NCI-H2227 (cell line): ENCODE measurements around the gene DNAH17.

ENCODE experiments used
- DNase-seq: peaks from one replicate; lab custom pipeline; 2025; ENCODE audit not compliant: unreplicated experiment; lab: John Stamatoyannopoulos, UW

Gene DNAH17

DNA sequence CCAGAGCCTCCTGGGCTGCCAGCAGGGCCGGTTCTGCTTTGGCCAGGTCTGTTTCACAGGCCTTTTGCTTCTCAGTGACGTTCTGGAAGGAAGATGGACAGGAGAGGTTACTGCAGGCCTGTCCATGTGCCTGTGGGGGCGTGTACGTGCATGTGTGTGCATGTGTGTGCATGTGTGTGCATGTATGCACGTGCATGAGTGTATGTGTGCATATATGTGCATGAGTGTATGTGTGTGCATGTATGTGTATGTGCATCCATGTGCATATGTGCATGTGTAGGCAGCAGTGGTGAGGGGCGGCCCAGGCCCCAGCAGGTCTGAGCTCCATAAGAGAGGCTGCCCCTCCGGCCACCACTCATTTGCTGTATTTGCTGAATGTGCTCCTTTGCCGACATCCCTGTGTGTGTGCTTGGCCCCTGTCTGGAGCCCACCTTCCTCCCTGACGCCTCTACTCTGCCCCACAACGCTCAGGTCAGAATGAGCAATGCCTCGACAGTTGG is 117.0 kb downstream of the DNAH17 start:
- no peak for DNase-seq

GRCh38 chr17:78459696-78460095 is 117.5 kb downstream of the DNAH17 start:
- no peak for DNase-seq

- DNase-seq: no peak
These were observed 118.4 kb downstream of the DNAH17 start for GRCh38 chr17:78458736-78459335.

GRCh38 chr17:78458091-78458490 is 119.1 kb downstream of the DNAH17 start:
- DNase-seq: no peak

- DNase-seq: no peak
These were observed 122.8 kb downstream of the DNAH17 start for GRCh38 chr17:78454346-78454745.

DNA sequence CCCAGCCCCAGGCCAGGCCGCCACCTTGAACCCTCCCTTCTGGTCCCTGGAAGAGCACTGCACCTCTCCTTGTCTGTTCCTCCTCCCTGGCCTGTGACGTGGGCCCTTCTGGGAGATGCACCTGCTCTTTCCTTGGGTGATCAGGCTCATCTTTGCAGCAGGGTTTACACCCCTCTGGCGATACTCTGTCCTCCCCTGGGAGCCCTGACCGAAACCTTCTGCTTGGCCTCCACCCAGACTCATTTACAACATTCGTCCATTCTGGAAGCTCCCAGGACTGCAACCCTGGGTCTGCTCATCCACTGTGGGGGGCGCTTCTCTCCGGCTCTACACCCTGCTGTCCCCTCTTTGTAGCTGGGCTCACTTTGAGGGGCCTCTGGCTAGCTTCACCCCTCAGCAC is 125.4 kb downstream of the DNAH17 start:
- DNase-seq: no peak

GRCh38 chr17:78450696-78451345 is 126.4 kb downstream of the DNAH17 start:
- DNase-seq: no peak

DNA sequence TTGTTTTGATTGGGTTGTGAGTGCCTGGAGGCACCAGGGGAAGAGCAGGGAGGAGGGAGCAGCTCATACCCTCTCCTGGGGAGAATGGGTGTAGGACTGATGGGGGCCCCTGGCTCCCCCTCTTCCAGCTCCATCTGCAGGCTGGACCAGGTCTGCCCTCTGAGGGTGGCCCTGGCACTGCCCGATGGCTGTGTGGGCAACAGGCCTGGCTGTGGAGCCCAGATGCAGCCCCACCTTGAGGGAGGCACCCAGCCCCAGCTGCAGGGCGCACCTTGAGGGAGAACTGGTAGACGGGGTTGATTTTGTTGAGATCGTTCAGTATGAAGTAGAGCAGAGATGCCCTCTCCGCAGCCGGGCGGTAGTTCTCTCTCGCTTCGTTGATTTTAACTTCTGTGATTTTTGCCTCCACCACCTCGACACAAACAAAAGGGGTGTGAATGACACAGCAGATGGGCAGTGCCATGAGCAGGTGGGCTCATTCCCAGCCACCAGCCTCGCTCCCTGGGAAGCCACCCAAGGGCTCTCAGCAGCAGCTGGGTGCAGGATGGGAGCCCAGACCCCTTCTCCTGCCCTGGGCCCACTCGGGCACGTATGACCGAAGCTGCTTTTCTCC is 127.1 kb downstream of the DNAH17 start:
- DNase-seq: no peak

GRCh38 chr17:78448356-78448993 is 128.7 kb downstream of the DNAH17 start:
- DNase-seq: no peak

DNA sequence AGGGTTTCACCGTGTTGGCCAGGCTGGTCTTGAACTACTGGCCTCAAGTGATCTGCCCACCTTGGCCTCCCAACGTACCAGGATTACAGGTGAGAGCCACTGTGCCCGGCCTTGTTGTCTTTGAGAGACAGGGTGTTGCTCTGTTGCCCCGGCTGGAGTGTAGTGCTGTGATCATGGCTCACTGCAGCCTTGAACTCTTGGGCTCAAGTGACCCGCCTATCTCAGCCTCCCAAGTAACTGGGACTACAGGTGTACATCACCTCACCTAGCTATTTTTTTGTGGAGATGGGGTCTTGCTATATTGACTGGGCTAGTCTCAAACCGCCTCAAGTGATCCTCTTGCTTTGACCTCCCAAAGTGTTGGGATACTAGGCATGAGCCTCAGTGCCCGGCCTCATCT is 130.4 kb downstream of the DNAH17 start:
- DNase-seq: no peak

- no peak for DNase-seq
These were observed 132.8 kb downstream of the DNAH17 start for GRCh38 chr17:78444392-78444791.

DNA sequence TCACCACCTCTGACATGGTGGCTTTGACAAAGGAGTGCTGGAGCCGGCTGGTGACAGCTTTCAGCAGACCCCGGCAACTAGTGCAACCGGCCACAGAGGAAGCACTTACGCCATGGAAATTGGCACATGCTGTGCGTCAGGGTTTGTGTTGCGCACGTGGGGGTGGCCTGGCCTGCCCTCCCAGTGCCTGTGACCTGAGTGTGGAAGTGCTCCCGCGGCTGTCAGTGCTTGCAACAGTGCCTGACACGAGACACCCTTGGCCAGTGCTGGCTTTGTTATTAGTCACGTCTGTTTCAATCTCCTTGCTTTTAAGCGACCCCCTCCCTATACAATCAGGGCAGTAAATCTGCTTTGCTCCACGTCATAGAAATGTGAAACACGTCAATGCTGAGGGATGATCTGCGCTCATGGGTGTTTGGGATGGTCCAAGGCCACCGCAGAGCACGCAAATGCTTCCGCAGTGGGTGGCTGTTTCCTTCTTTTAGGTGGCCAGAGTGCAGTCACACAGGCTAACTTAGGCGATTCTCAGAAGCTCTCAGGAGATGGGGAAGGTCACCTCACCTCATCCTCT is 134.5 kb downstream of the DNAH17 start:
- DNase-seq: no peak

DNA sequence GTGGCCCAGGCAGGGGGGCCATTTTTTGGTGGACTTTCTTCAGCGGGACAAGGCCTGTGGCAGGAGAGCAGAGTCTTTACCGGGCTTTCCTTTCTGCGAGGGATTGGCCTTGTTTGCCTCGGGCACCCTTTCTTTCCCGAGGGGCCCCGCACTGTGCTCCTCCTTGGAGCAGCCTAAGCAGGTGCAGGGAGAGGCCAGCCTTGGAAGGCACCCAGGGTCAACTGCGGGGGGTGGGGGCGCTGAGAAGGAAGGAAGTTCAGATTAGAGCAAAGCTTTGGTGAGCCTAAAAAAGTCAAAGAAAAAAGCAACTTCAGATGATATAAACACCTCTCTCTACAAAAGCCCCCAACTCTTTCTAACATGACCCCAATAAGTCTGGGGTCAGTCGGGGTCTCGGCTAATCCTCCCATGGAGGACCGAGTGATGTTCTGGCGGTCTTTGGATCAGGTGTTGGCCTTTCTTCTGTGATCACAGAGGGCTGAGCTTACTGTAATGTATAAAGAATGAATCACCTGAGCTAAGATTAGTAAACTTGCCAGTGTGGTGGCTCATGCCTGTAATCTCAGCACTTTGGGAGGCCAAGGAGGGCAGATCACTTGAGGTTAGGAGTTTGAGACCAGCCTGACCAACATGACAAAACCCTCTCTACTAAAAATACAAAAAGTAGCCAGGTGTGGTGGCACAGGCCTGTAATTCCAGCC is 135.8 kb downstream of the DNAH17 start:
- DNase-seq: no peak

- DNase-seq: no peak
These were observed 138.4 kb downstream of the DNAH17 start for GRCh38 chr17:78438694-78439325.

GRCh38 chr17:78438271-78438691 is 138.9 kb downstream of the DNAH17 start:
- DNase-seq: no peak

DNA sequence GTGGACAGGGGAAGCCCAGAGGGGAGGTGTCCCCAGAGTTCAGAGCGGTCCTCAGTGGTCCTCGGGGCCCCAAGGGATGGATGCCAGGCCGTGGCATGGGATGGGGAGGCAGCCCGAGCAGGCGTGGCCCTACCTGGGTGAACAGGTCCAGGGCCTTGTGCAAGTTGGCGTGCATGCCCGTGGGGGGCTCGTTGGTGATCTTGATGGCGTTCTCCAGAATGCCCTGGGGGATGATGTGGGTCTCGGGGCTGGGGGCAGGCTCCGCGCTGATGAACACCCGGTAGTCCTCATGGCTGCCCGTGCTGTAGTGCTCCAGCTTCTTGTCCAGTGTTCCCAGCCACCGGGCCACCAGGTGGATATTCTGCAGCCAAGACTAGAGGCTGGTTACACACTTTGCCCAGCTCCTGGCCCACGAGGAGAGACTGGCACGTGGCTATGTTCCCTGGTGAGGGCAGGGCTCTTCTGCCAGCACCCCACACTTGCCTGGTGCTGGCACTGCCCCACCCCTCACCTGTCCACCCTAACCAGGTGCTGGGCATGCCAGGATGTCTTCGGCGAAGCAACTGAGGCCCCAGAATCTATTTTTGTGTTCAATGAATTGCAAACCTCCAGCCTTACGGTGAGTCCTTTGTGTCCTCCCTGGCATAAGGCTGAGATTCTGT is 139.6 kb downstream of the DNAH17 start:
- no peak for DNase-seq

DNA sequence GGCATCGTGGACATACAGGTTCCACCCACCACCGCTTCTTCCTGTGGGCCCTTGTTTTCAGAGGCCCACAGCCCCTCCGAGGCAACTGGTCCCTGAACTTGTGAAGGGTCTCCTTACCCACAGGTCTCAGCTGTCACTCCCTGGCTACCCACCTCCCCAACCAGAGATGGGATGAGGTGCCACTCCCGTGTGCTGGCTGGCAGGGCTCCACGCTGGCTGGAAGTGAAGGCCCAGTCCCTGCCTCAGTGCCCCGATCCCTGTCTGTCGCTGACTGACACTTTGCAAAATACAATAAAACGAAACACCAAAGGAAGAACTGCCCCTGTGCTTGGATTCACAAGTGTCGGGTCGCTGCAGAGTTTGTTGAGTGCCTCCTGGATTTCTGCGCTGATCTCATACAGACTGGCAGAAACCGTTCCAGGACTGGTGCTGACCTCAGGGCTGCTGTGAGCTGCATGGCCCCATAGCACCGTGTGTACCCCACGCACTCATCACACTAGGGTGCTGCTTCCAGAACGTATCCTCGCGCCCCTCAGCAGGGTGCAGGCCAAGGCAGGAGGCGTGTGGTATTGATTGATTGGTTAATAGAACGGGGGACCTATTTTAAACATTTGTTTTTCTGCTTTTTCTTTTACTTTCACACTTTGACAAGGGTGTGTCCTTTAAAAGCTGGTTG is 141.7 kb downstream of the DNAH17 start:
- no peak for DNase-seq

DNA sequence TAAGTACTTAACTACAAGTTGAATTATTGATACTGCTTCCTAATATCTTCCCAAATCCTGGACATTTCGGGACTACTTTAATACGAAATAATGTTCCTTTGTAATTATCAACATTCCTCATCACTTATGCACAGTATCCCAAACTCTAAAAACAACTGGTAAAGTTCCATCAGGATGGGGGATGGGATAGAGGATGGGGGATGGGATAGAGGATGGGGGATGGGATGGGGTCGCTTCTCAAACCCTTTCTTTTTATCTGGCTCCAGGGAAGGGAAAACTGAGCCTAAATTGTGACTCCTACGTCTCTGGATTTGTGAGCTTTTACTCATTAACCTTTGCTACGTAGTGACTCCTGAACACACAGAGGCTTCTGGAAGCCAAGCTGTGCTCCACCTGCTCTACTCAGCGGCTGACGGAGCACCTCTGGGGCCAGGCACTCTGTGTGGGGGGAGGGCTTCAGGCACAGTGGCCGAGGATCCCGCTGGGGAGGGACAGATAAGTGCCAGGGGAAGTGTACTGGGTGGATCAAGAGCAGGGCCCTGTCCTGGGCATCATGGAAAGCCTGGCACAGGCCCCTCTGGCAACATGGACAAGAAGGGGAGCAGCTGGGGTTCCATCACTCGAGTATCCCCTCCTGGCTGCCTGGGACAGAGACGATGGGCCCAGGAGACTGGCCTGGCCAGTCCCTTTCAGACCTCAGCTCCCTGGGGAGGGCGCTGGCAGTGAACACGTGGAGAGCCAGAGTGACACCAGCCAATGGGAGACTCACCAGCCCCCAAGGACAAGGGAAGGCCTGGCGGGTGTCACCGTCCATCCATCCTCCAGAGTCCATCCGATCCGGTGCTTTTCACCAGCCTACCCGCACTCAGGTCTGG is 142.5 kb downstream of the DNAH17 start:
- no peak for DNase-seq
